Activated CD4-positive, alpha-beta T cell treated with anti-CD3 and anti-CD28 coated beads, Interleukin-2, amount 10 ng/mL, durations not matched to agents 7 days and 5 days (primary cell): Measurements from ENCODE around the gene OR5B2. TPM values are rescaled to one million over a fixed set of nuclear protein-coding genes. Genes with fewer than 3 reads are reported as not detected.
"Not testable (repeated sequence)": the region's sequence is repeated elsewhere in the genome, so short reads cannot be mapped to it uniquely, and the experiment has no call there.

Experiments used
- CTCF ChIA-PET: fragments of 350-600 bp; sonication (Branson Sonifier 250); formaldehyde crosslinking; loops from one replicate; lab custom pipeline; 2021; ENCODE audit warnings: antibody characterized with exemption; lab: Charles Lee
- POLR2A ChIA-PET: fragments of 350-600 bp; sonication (Branson Sonifier 250); formaldehyde crosslinking; loops from one replicate; lab custom pipeline; 2021; ENCODE audit warnings: antibody characterized with exemption; lab: Charles Lee
- DNase-seq: peaks from one replicate; pipeline ENCODE4 v3.0.0-alpha.2; 2020
- H3K27ac Mint-ChIP-seq: one replicate; pipeline ENCODE4 v1.8.0; 2021; ENCODE audit warnings: mild to moderate bottlenecking, moderate library complexity, mixed read lengths
- H3K27me3 Mint-ChIP-seq: one replicate; pipeline ENCODE4 v1.8.0; 2021; ENCODE audit warnings: mixed read lengths
- H3K36me3 Mint-ChIP-seq: one replicate; pipeline ENCODE4 v1.8.0; 2021; ENCODE audit warnings: low read depth, mixed read lengths
- H3K4me1 Mint-ChIP-seq: one replicate; pipeline ENCODE4 v1.8.0; 2021; ENCODE audit warnings: mixed read lengths
- H3K4me3 Mint-ChIP-seq: one replicate; pipeline ENCODE4 v1.8.0; 2021; ENCODE audit warnings: mild to moderate bottlenecking, moderate library complexity, mixed read lengths
- H3K9me3 Mint-ChIP-seq: one replicate; pipeline ENCODE4 v1.8.0; 2021; ENCODE audit warnings: mixed read lengths
- total RNA-seq, 2 experiments: library from RNA; stranded (reverse); gene quantifications; one replicate each; pipeline ENCODE4 v1.2.3, GENCODE V29; 2021

The OR5B2 gene
- not detected for total RNA-seq

- no peak for DNase-seq
- no peaks in the 10 kb centered on the region for H3K36me3 Mint-ChIP-seq
- no peak within 1 kb of the TSS for H3K27ac Mint-ChIP-seq
- no peak within 1 kb of the TSS for H3K4me3 Mint-ChIP-seq
- H3K9me3 Mint-ChIP-seq: no peaks in the 10 kb centered on the region
- ChIA-PET CTCF (no interaction called here), POLR2A (no interaction called here)
- H3K27me3 Mint-ChIP-seq: no peaks in the 10 kb centered on the region
- H3K4me1 Mint-ChIP-seq: no peaks in the 10 kb centered on the region
These were observed at the start of gene OR5B2 for GRCh38 chr11:58428021-58428420. TSS of gene OR5B2 (minus strand) at chr11:58428121. CDS start at chr11:58423261, 4,860 bp downstream.

GRCh38 chr11:58471892-58472291 lies 44.0 kb upstream of the OR5B2 start:
- no peaks in the 10 kb centered on the region for H3K4me1 Mint-ChIP-seq
- DNase-seq: no peak
- H3K9me3 Mint-ChIP-seq: peaks cover 22% of the 10 kb centered on the region
- peaks cover 1% of the 10 kb centered on the region for H3K27me3 Mint-ChIP-seq
- no peak overlapping the region for H3K4me3 Mint-ChIP-seq
- H3K27ac Mint-ChIP-seq: no peak overlapping the region
- H3K36me3 Mint-ChIP-seq: no peaks in the 10 kb centered on the region
- ChIA-PET CTCF (no interaction called here), POLR2A (no interaction called here)

GRCh38 chr11:58466293-58466692 lies 38.4 kb upstream of the OR5B2 start:
- Mint-ChIP-seq H3K27me3 (peaks cover 2% of the 10 kb centered on the region), H3K4me1 (no peaks in the 10 kb centered on the region), H3K27ac (no peak overlapping the region), H3K36me3 (no peaks in the 10 kb centered on the region), H3K9me3 (peaks cover 10% of the 10 kb centered on the region), H3K4me3 (no peak overlapping the region)
- no peak for DNase-seq
- ChIA-PET POLR2A (interaction anchor here (0.6 kb wide), 1 partner anchor 33 kb away, joined by 3 read pairs; no protein-coding TSS in a partner anchor), CTCF (no interaction called here)

GRCh38 chr11:58465690-58466089 lies 37.8 kb upstream of the OR5B2 start:
- ChIA-PET POLR2A (no interaction called here), CTCF (interaction anchor here (0.5 kb wide), 1 partner anchor 337 kb away, joined by 3 read pairs; no protein-coding TSS in a partner anchor)
- DNase-seq: no peak
- H3K4me1 Mint-ChIP-seq: no peaks in the 10 kb centered on the region
- H3K27me3 Mint-ChIP-seq: peaks cover 2% of the 10 kb centered on the region
- no peak overlapping the region for H3K4me3 Mint-ChIP-seq
- no peak overlapping the region for H3K27ac Mint-ChIP-seq
- peaks cover 7% of the 10 kb centered on the region for H3K9me3 Mint-ChIP-seq
- H3K36me3 Mint-ChIP-seq: no peaks in the 10 kb centered on the region

GRCh38 chr11:58451585-58451984 lies 23.7 kb upstream of the OR5B2 start:
- Mint-ChIP-seq H3K4me3 (no peak overlapping the region), H3K36me3 (no peaks in the 10 kb centered on the region), H3K27me3 (peaks cover 10% of the 10 kb centered on the region), H3K9me3 (no peaks in the 10 kb centered on the region), H3K4me1 (no peaks in the 10 kb centered on the region), H3K27ac (no peak overlapping the region)
- ChIA-PET CTCF (no interaction called here), POLR2A (no interaction called here)
- DNase-seq: no peak

GRCh38 chr11:58446294-58446693 lies 18.4 kb upstream of the OR5B2 start:
- Mint-ChIP-seq H3K9me3 (peaks cover 5% of the 10 kb centered on the region), H3K4me1 (no peaks in the 10 kb centered on the region), H3K4me3 (no peak overlapping the region), H3K27ac (no peak overlapping the region), H3K36me3 (no peaks in the 10 kb centered on the region), H3K27me3 (peaks cover 8% of the 10 kb centered on the region)
- no peak for DNase-seq
- ChIA-PET POLR2A (no interaction called here), CTCF (no interaction called here)

- POLR2A ChIA-PET: no interaction called here
- peaks cover 4% of the 10 kb centered on the region for H3K27me3 Mint-ChIP-seq
These were observed 16.4 kb upstream of the OR5B2 start for GRCh38 chr11:58444300-58444699.

GRCh38 chr11:58442136-58442535 lies 14.2 kb upstream of the OR5B2 start, which contains the start of gene OR5B12:
TSS of gene OR5B12 (minus strand) at chr11:58442236. CDS start at chr11:58440151, 2,085 bp downstream.
- no peaks in the 10 kb centered on the region for H3K4me1 Mint-ChIP-seq
- peaks cover 5% of the 10 kb centered on the region for H3K9me3 Mint-ChIP-seq
- H3K27me3 Mint-ChIP-seq: peaks cover 3% of the 10 kb centered on the region
- CTCF ChIA-PET: no interaction called here
- DNase-seq: no peak
- H3K4me3 Mint-ChIP-seq: no peak within 1 kb of the TSS
- POLR2A ChIA-PET: no interaction called here
- no peaks in the 10 kb centered on the region for H3K36me3 Mint-ChIP-seq
- no peak within 1 kb of the TSS for H3K27ac Mint-ChIP-seq

More at GRCh38 chr11:58444300-58444699, 16.4 kb upstream of the OR5B2 start:
- Mint-ChIP-seq H3K4me1 (no peaks in the 10 kb centered on the region), H3K36me3 (no peaks in the 10 kb centered on the region), H3K4me3 (no peak overlapping the region), H3K9me3 (peaks cover 5% of the 10 kb centered on the region), H3K27ac (no peak overlapping the region)
- CTCF ChIA-PET: no interaction called here
- DNase-seq: no peak

- no peaks in the 10 kb centered on the region for H3K27me3 Mint-ChIP-seq
- H3K27ac Mint-ChIP-seq: no peak overlapping the region
- DNase-seq: no peak
- H3K4me1 Mint-ChIP-seq: no peaks in the 10 kb centered on the region
- POLR2A ChIA-PET: no interaction called here
- no peaks in the 10 kb centered on the region for H3K9me3 Mint-ChIP-seq
- CTCF ChIA-PET: no interaction called here
- H3K4me3 Mint-ChIP-seq: no peak overlapping the region
- H3K36me3 Mint-ChIP-seq: no peaks in the 10 kb centered on the region
These were observed 10.6 kb upstream of the OR5B2 start for GRCh38 chr11:58438486-58438885.

- POLR2A ChIA-PET: no interaction called here
- Mint-ChIP-seq H3K27me3 (no peaks in the 10 kb centered on the region), H3K36me3 (no peaks in the 10 kb centered on the region), H3K4me1 (no peaks in the 10 kb centered on the region), H3K9me3 (no peaks in the 10 kb centered on the region), H3K27ac (no peak overlapping the region), H3K4me3 (no peak overlapping the region)
- DNase-seq: no peak
- CTCF ChIA-PET: no interaction called here
These were observed 6.3 kb upstream of the OR5B2 start for GRCh38 chr11:58434217-58434616.

- ChIA-PET CTCF (no interaction called here), POLR2A (no interaction called here)
- no peak for DNase-seq
- no peaks in the 10 kb centered on the region for H3K36me3 Mint-ChIP-seq
- H3K9me3 Mint-ChIP-seq: no peaks in the 10 kb centered on the region
- no peaks in the 10 kb centered on the region for H3K4me1 Mint-ChIP-seq
- H3K4me3 Mint-ChIP-seq: no peak overlapping the region
- no peaks in the 10 kb centered on the region for H3K27me3 Mint-ChIP-seq
- H3K27ac Mint-ChIP-seq: no peak overlapping the region
These were observed 5.8 kb upstream of the OR5B2 start for GRCh38 chr11:58433638-58434203.

- H3K4me1 Mint-ChIP-seq: no peaks in the 10 kb centered on the region
- ChIA-PET CTCF (no interaction called here), POLR2A (no interaction called here)
These were observed 1.4 kb upstream of the OR5B2 start for GRCh38 chr11:58429273-58429672.

GRCh38 chr11:58406774-58407173 lies 21.1 kb downstream of the OR5B2 start, which contains the start of gene OR5B3:
TSS of gene OR5B3 (minus strand) at chr11:58406874. CDS start at chr11:58403409, 3,465 bp downstream.
- Mint-ChIP-seq H3K36me3 (no peaks in the 10 kb centered on the region), H3K4me3 (no peak within 1 kb of the TSS), H3K27me3 (no peaks in the 10 kb centered on the region), H3K4me1 (no peaks in the 10 kb centered on the region), H3K9me3 (peaks cover 12% of the 10 kb centered on the region), H3K27ac (no peak within 1 kb of the TSS)
- no peak for DNase-seq
- POLR2A ChIA-PET: no interaction called here
- CTCF ChIA-PET: no interaction called here

More at GRCh38 chr11:58429273-58429672, 1.4 kb upstream of the OR5B2 start:
- Mint-ChIP-seq H3K27me3 (no peaks in the 10 kb centered on the region), H3K4me3 (no peak overlapping the region), H3K27ac (no peak overlapping the region), H3K9me3 (no peaks in the 10 kb centered on the region), H3K36me3 (no peaks in the 10 kb centered on the region)
- DNase-seq: no peak

GRCh38 chr11:58399622-58400021 lies 28.3 kb downstream of the OR5B2 start:
- H3K27ac Mint-ChIP-seq, H3K36me3 Mint-ChIP-seq, H3K27me3 Mint-ChIP-seq, POLR2A ChIA-PET, DNase-seq, CTCF ChIA-PET, H3K4me3 Mint-ChIP-seq, H3K4me1 Mint-ChIP-seq, H3K9me3 Mint-ChIP-seq: not testable (repeated sequence)
